NCI-H1048 (cell line): Measurements from ENCODE around the gene PGS1.

Experiments
- DNase-seq: peaks from one replicate; lab custom pipeline; 2025; lab: John Stamatoyannopoulos, UW

PGS1 gene

GRCh38 chr17:78409191-78409928, 30.9 kb downstream of the PGS1 start:
- no peak for DNase-seq

DNA sequence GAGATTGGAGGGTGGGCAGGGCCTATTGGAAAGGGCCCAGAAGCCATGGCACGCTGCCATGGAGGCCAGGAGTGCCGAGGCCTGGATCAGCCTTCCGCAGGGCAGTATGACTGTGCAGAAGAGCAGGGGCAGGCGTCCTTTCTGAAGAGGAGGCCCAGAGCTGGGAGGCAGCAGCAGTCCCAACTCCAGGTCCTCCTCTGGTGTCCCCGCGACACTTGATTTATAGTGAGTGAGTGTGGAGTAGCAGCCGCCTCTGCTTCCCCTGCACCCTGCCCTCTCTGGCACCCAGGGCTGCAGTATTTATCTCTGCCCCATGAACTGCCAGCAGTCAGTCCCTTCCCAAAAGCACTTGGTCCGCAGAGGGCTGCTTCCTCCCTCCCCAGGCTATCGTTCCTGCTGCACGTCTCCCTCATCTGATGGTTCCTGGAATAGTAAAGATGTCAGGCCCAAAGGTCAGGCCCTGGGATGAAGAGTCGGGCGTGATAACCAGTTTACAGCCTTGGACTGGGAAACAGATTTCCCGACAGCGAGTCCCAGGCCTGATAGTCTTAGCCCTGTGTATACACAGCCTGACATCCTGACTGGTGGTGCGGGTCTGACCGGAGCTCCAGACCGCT, 32.9 kb downstream of the PGS1 start:
- DNase-seq: no peak

DNA sequence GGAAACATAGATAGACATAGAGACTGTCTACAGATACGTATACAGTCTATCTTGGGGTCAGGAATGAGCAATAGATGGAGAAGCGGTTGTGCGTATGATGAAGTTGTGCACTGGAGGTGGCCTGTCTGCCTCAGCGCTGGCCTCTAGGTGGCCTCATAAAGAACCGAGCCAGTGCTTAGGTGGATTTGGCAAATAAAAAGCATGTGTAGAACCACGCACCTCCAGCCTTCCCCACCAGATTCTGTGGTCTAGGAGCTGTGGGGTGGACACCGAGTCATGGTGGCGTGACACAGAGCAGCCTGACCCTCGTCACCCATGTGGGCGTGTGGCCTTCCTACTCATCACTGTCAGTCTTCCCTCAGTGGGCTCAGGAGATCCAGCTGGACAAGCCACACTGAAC, 34.0 kb downstream of the PGS1 start:
- DNase-seq: no peak

- DNase-seq: no peak
Observed at GRCh38 chr17:78414178-78415162, 36.0 kb downstream of the PGS1 start.

GRCh38 chr17:78415821-78416711, 37.6 kb downstream of the PGS1 start:
- no peak for DNase-seq

- no peak for DNase-seq
Observed at GRCh38 chr17:78416791-78417530, 38.5 kb downstream of the PGS1 start.

GRCh38 chr17:78417531-78417909, 39.1 kb downstream of the PGS1 start:
- DNase-seq: no peak

- no peak for DNase-seq
Observed at GRCh38 chr17:78418326-78419026, 40.0 kb downstream of the PGS1 start.

DNA sequence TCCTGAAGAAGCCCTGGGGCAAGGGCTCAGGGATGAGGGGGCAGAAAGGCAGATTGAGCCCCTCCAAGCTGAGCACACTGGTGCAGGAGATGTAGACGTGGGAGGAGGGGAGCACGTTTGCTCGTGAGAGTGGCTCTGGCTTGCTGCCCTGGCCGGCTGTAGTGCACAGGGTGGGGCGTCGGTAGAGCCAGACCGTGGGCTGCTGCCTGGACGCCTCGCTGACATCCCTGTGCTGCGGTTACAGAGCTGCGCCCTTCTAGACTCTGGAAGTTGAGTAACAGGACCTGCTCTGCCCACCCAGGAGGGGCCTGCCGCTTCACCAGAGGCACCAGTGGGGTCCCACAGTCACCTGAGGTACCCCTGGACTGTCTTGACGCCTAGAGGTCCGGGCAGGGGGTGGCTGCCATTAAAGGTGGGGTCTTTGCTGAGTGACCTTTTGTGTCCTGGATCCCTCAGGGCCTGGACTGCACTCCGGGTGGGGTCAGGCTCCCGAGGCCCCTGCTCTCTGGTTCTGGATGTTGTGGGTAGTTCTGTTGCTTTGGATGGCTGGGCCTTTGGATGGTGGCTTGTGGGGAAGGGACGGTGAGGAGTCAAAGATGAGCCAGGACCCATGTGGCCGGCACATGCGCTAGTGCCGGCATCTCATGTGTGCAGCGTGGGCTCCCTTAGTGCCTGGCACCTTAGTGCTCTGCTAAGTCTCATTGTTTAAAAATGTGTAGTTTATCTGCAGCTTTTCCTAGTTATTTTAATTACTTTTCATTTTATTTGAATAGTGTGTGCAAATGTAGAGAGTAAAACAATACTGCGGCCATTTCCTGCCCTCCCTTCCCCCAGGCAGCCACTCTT, 41.7 kb downstream of the PGS1 start:
- DNase-seq: no peak

DNA sequence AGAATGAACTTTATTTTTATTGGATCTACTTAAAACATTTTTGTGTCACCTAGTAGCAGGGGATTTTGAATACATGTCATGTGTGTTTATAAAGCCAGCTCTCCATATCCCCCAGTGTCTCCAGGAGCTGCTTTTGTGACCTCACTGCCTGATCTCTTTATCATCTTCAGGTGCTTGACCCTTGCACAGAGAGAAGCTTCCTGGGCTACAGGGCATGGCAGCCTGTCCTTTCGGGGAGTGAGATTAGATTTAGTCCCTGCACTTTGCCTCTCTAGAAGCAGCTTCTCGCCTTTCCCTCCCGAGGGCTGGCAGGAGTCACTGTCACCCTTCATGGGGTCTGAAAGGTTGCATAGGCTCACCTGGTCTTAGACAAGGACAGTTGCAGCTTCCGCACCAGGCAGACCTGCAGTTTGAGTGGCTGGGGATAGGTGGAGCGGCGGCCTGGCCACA, 42.7 kb downstream of the PGS1 start:
- DNase-seq: no peak

GRCh38 chr17:78421534-78422266, 43.3 kb downstream of the PGS1 start:
- peak; percentile 25 for DNase-seq

GRCh38 chr17:78422267-78422605, 43.8 kb downstream of the PGS1 start:
- DNase-seq: no peak

DNA sequence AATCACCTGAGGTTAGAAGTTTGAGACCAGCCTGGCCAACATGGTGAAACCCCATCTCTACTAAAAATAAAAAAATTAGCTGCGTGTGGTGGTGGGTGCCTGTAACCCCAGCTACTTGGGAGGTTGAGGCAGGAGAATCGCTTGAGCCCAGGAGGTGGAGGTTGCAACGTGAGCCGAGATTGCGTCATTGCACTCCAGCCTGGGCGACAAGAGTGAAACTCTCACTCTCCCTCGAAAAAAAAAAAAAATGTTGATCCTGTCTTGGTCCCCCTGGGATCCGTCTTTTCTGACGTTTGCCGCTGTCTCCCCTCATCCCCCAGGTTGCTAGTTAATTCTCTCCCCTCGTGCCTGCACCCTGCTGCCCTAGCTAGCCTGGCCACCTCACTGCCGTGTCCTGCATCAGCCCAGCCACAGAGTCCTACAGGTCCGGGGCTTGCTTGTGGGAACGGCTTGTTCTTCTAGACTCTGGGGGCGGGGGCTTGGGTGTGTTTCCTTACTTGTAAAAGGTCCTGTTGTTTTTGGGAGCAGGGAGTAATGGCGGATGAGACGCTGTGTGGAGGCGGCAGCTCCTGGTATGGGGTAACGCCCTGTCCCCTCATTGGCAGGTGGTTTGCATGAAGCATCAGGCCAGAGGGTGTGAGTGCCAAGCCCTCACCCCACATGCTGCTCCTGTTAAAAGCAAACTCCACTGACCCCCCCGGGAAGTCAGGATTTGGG, 44.6 kb downstream of the PGS1 start:
- no peak for DNase-seq

- no peak for DNase-seq
Observed at GRCh38 chr17:78423961-78424675, 45.7 kb downstream of the PGS1 start.

GRCh38 chr17:78425429-78425828, 47.0 kb downstream of the PGS1 start:
- DNase-seq: no peak

GRCh38 chr17:78426293-78426879, 47.9 kb downstream of the PGS1 start:
- DNase-seq: no peak

GRCh38 chr17:78427140-78427539, 48.7 kb downstream of the PGS1 start:
- DNase-seq: no peak
